A549 (cell line): ENCODE results near the gene EFCAB11. TPM values are rescaled to one million over a fixed set of nuclear protein-coding genes. Genes with fewer than 3 reads are reported as not detected.

Experiments used
- ATAC-seq, 2 experiments: fragments of 200-7000 bp in 1 of 2; fragments of >200 bp in 1 of 2; cut with Nextera tagmentation in 1 of 2; cut with Tn5 transposase in 1 of 2; 3 replicates each; pipeline versions ENCODE4 v1.8.0 to v1.9.1; 2018 to 2020; ENCODE audit warnings: mild to moderate bottlenecking in 1 of 2, moderate library complexity in 1 of 2
- CTCF ChIA-PET: fragments of 300-600 bp; sonication (Branson Sonifier 250); formaldehyde crosslinking; extraction: SDS; loops from one replicate; lab custom pipeline; 2021; ENCODE audit warnings: antibody characterized with exemption, inconsistent platforms; lab: Yijun Ruan, JAX
- POLR2A ChIA-PET: fragments of 350-600 bp; formaldehyde crosslinking; extraction: SDS; loops from one replicate; lab custom pipeline; 2021; ENCODE audit warnings: antibody characterized with exemption, inconsistent platforms; lab: Yijun Ruan, JAX
- DNase-seq, 2 experiments: peaks; one replicate each; pipeline versions ENCODE4 v3.0.0 to v3.0.0-alpha.2; 2011 to 2016; ENCODE audit warnings: low read depth in 1 of 2, low spot score in 1 of 2
- FAIRE-seq: peaks from 2 replicates; lab custom pipeline; 2011; peaks lifted over from hg19 to GRCh38; lab: Jason Lieb, UNC
- H3K27ac ChIP-seq, 2 experiments: fragments of >200 bp; sonication (Bioruptor Twin); formaldehyde crosslinking; 3 replicates each; pipeline ENCODE4 v1.5.1; 2016 to 2017
- H3K4me1 ChIP-seq: fragments of >200 bp; sonication (Bioruptor Twin); formaldehyde crosslinking; 3 replicates; pipeline ENCODE4 v1.6.1; 2016
- H3K4me2 ChIP-seq: fragments of >200 bp; sonication (Bioruptor Twin); formaldehyde crosslinking; 3 replicates; pipeline ENCODE4 v1.6.1; 2016
- H3K4me3 ChIP-seq: fragments of >200 bp; sonication (Bioruptor Twin); formaldehyde crosslinking; 3 replicates; pipeline ENCODE4 v1.5.1; 2016
- H3K9me3 ChIP-seq: fragments of >200 bp; sonication (Bioruptor Twin); formaldehyde crosslinking; 3 replicates; pipeline ENCODE4 v1.6.1; 2016
- CBX2 ChIP-seq: fragments of 200-600 bp; sonication (generic); IDR thresholded peaks from 2 replicates; pipeline ENCODE4 v1.6.1; 2016; ENCODE audit warnings: low read depth, mild to moderate bottlenecking, borderline replicate concordance
- CBX8 ChIP-seq: fragments of 200-600 bp; sonication (generic); IDR thresholded peaks from 2 replicates; pipeline ENCODE4 v1.6.1; 2016
- CHD2 ChIP-seq: fragments of 150-350 bp; IDR thresholded peaks from 2 replicates; pipeline ENCODE4 v1.6.1; 2014; ENCODE audit warnings: low read length; ENCODE audit not compliant: partially characterized antibody
- CHD4 ChIP-seq: fragments of 200-600 bp; sonication (generic); IDR thresholded peaks from 2 replicates; pipeline ENCODE4 v1.6.1; 2016; ENCODE audit warnings: antibody characterized with exemption, mild to moderate bottlenecking, borderline replicate concordance
- FOSB ChIP-seq: fragments of 250-450 bp; sonication (Bioruptor Pico); IDR thresholded peaks from 2 replicates; pipeline ENCODE4 v1.5.0; 2020; ENCODE audit warnings: mild to moderate bottlenecking, moderate library complexity
- FOSL2 ChIP-seq, 2 experiments: fragments of 450-650 bp in 1 of 2; fragments of >200 bp in 1 of 2; sonication (Bioruptor Twin) in 1 of 2; formaldehyde crosslinking; IDR thresholded peaks; 2 replicates each; pipeline versions ENCODE4 v1.5.0 to v1.6.1; 2016 to 2020; ENCODE audit warnings: mild to moderate bottlenecking in 1 of 2, moderate library complexity in 1 of 2
- FOXS1 ChIP-seq: fragments of 250-450 bp; sonication (Bioruptor Pico); IDR thresholded peaks from 2 replicates; pipeline ENCODE4 v1.5.0; 2020; ENCODE audit warnings: mild to moderate bottlenecking, moderate library complexity
- HDAC2 ChIP-seq: fragments of 200-600 bp; sonication (generic); IDR thresholded peaks from 2 replicates; pipeline ENCODE4 v1.6.1; 2016
- HOXA7 ChIP-seq: fragments of 250-450 bp; sonication (Bioruptor Pico); IDR thresholded peaks from 2 replicates; pipeline ENCODE4 v1.5.0; 2020; ENCODE audit warnings: mild to moderate bottlenecking, moderate library complexity
- HOXB13 ChIP-seq: fragments of 250-450 bp; sonication (Bioruptor Pico); IDR thresholded peaks from 2 replicates; pipeline ENCODE4 v1.5.0; 2020; ENCODE audit warnings: low read depth, mild to moderate bottlenecking, moderate library complexity
- HOXB5 ChIP-seq: fragments of 250-450 bp; sonication (Bioruptor Pico); IDR thresholded peaks from 2 replicates; pipeline ENCODE4 v1.5.0; 2020; ENCODE audit warnings: mild to moderate bottlenecking, moderate library complexity
- JUN ChIP-seq, 2 experiments: fragments of >200 bp; sonication (Bioruptor Twin); formaldehyde crosslinking; IDR thresholded peaks; 2 replicates in 1 of 2; 3 replicates in 1 of 2; pipeline ENCODE4 v1.6.1; 2016 to 2017
- KDM1A ChIP-seq: fragments of 200-600 bp; sonication (generic); IDR thresholded peaks from 2 replicates; pipeline ENCODE4 v1.6.1; 2016; ENCODE audit warnings: low read depth, mild to moderate bottlenecking
- KDM5A ChIP-seq: fragments of 200-600 bp; sonication (generic); IDR thresholded peaks from 2 replicates; pipeline ENCODE4 v1.6.1; 2016; ENCODE audit warnings: antibody characterized with exemption, mild to moderate bottlenecking
- MAFK ChIP-seq: fragments of 450-650 bp; IDR thresholded peaks from 2 replicates; pipeline ENCODE4 v1.6.1; 2014; ENCODE audit not compliant: partially characterized antibody
- MYC ChIP-seq: IDR thresholded peaks from 2 replicates; pipeline ENCODE4 v1.6.1; 2012; ENCODE audit warnings: mild to moderate bottlenecking, inconsistent platforms, low read length, improper control_type of control experiment, borderline replicate concordance
- NPAS2 ChIP-seq: fragments of 250-450 bp; sonication (Bioruptor Pico); IDR thresholded peaks from 2 replicates; pipeline ENCODE4 v1.8.0; 2022; ENCODE audit warnings: mild to moderate bottlenecking, moderate library complexity, borderline replicate concordance
- POLR2A ChIP-seq: IDR thresholded peaks from 2 replicates; pipeline ENCODE4 v1.6.1; 2012; ENCODE audit warnings: mild to moderate bottlenecking, low read length
- POLR2AphosphoS2 ChIP-seq: conservative IDR thresholded peaks from 2 replicates; pipeline ENCODE4 v1.6.1; 2012; ENCODE audit warnings: low read length, improper control_type of control experiment, inconsistent platforms
- RARB ChIP-seq: fragments of 250-450 bp; sonication (Bioruptor Pico); IDR thresholded peaks from 2 replicates; pipeline ENCODE4 v1.8.0; 2021; ENCODE audit warnings: mild to moderate bottlenecking, moderate library complexity
- RFX5 ChIP-seq: fragments of 450-650 bp; IDR thresholded peaks from 2 replicates; pipeline ENCODE4 v1.7.1; 2014; ENCODE audit warnings: antibody characterized with exemption, mild to moderate bottlenecking, moderate library complexity
- SREBF2 ChIP-seq: fragments of 450-650 bp; IDR thresholded peaks from 2 replicates; pipeline ENCODE4 v1.6.1; 2014; ENCODE audit warnings: mild to moderate bottlenecking, moderate library complexity
- TP53 ChIP-seq: fragments of 250-450 bp; sonication (Bioruptor Pico); IDR thresholded peaks from 2 replicates; pipeline ENCODE4 v1.5.0; 2021; ENCODE audit warnings: mild to moderate bottlenecking, moderate library complexity
- ZC3H11A ChIP-seq: fragments of 450-650 bp; IDR thresholded peaks from 2 replicates; pipeline ENCODE4 v1.6.1; 2014; ENCODE audit warnings: antibody characterized with exemption, mild to moderate bottlenecking
- WGBS: methylation state at CpG from one replicate; pipeline ENCODE4 v1.1.6; 2017; ENCODE audit errors: missing lambda C conversion rate; 5-methylcytosine and 5-hydroxymethylcytosine counted together
- polyA plus RNA-seq, 4 experiments: library from polyadenylated mRNA; depleted of rRNA in 3 of 4; stranded (reverse); fragments of >200 nt; fragmentation: RNase III in 1 of 4; extraction: RNeasy Plus Mini Kit Qiagen cat#74134 plus additional on column Dnase treatment in 1 of 4; gene quantifications; 2 replicates in 3 of 4; 3 replicates in 1 of 4; pipeline ENCODE4 v1.2.3, GENCODE V29; 2011 to 2017
- TF ChIP-seq, protein P1 (sequence below): fragments of 450-650 bp; IDR thresholded peaks from 2 replicates; pipeline ENCODE4 v1.6.1; 2014; ENCODE audit warnings: antibody characterized with exemption
- TF ChIP-seq, protein P2 (sequence below): IDR thresholded peaks from 2 replicates; pipeline ENCODE4 v1.6.1; 2012; ENCODE audit warnings: low read depth, borderline replicate concordance
- TF ChIP-seq, protein P3 (sequence below): fragments of 250-450 bp; sonication (Bioruptor Pico); IDR thresholded peaks from 2 replicates; pipeline ENCODE4 v1.5.0; 2021; ENCODE audit warnings: mild to moderate bottlenecking, moderate library complexity, borderline replicate concordance
- TF ChIP-seq, protein P4 (sequence below): IDR thresholded peaks from 2 replicates; pipeline ENCODE4 v1.6.1; 2012

Gene EFCAB11
- polyA plus RNA-seq, 2 of the 4 experiments (the other 2 are of a cell fraction), result 18.8 to 19.6 TPM

DNA sequence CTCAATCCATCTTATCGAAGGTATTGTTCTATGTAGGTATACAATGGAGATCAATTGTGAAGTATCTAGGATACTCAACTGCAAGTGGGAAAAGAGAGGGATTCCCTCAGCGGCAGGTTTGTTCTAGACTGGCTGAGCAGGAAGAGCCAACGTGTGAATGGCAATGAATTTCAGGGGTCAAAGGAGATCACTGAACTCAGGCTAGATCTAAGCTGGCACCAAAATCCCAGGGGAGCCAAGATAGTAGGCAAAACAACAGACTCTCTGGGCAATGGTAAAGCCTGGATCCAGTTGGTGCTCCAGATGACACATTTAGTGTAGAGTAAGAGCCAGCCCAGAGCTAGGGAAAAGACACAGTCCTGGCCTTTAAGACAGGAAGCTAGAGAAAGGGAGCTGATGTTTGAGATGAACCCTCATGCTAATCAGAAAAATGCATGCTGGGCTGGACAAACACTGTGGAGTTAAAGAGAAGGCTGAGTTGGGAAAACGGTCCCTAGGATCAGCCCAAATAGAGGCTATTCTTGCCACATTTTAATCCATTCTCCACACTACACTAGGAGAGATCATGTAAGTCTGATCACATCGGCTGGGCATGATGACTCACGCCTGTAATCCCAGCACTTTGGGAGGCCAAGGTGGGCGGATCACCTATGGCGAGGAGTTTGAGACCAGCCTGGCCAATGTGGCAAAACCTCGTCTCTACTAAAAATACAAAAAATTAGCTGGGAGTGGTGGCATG, 45.6 kb downstream of the EFCAB11 start:
- Histone ChIP-seq H3K9me3 (no peaks in the 10 kb centered on the region), H3K27ac (0 out of 6 replicates have a peak overlapping the region, but pooled peaks of 1 of the 2 experiments have one; percentile 1), H3K4me2 (no peak overlapping the region), H3K4me1 (peaks cover 31% of the 10 kb centered on the region), H3K4me3 (no peak overlapping the region)
- 75% methylated on average over 9 of the region's 9 CpGs for WGBS
- FAIRE-seq, result no peak
- no peak for ATAC-seq
- TF ChIP-seq CHD2 (no peak), FOXS1 (no peak), TP53 (CRISPR knock-in tag) (no peak), HOXB5 (CRISPR knock-in tag) (no peak), FOSB (CRISPR knock-in tag) (no peak), MAFK (no peak), POLR2AphosphoS2 (no peak), RARB (CRISPR knock-in tag) (no peak), HOXA7 (CRISPR knock-in tag) (no peak), CBX8 (no peak), POLR2A (no peak), NPAS2 (CRISPR knock-in tag) (no peak), RFX5 (no peak), HOXB13 (CRISPR knock-in tag) (no peak), SREBF2 (no peak), KDM1A (no peak), HDAC2 (no peak), JUN (IDR thresholded peaks at IDR 0.05) (no peak)
- TF ChIP-seq, protein P1, sequence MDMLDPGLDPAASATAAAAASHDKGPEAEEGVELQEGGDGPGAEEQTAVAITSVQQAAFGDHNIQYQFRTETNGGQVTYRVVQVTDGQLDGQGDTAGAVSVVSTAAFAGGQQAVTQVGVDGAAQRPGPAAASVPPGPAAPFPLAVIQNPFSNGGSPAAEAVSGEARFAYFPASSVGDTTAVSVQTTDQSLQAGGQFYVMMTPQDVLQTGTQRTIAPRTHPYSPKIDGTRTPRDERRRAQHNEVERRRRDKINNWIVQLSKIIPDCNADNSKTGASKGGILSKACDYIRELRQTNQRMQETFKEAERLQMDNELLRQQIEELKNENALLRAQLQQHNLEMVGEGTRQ, result no peak
- TF ChIP-seq, protein P2, sequence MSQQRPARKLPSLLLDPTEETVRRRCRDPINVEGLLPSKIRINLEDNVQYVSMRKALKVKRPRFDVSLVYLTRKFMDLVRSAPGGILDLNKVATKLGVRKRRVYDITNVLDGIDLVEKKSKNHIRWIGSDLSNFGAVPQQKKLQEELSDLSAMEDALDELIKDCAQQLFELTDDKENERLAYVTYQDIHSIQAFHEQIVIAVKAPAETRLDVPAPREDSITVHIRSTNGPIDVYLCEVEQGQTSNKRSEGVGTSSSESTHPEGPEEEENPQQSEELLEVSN, result no peak
- TF ChIP-seq, all 56 proteins: peak for 0
- DNase-seq, result no peak
- ChIA-PET CTCF (interaction anchor here (0.6 kb wide), 1 partner anchor 109 kb away, joined by 5 read pairs; no protein-coding TSS in a partner anchor), POLR2A (no interaction called here)

DNA sequence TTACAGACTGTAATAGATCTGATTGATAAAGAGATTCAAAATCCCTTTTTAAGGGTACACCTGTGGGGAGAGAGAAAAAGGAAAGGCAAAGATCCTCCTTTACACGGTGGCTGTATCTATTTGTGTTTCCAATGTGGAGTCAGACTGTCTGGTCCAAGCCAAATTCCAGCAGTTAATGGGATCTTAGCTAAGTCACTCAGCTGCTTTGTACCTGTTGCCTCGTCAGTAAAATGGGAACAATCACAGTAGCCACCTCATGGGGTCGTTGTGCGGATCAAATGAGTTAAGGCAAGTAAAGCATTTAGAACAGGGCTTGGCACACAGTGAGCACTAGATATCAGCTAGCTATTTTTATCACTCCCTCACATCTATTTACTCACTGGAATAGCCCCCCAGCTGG, 46.9 kb downstream of the EFCAB11 start:
- no peak overlapping the region for H3K4me2 ChIP-seq
- ChIA-PET CTCF (interaction anchor here (1.1 kb wide), 1 partner anchor 880 kb away, joined by 4 read pairs; no protein-coding TSS in a partner anchor), POLR2A (no interaction called here)
- FAIRE-seq (no peak), ATAC-seq (no peak), DNase-seq (no peak)
- TF ChIP-seq ZC3H11A (no peak), KDM5A (no peak), FOSL2 (IDR thresholded peaks at IDR 0.05) (no peak), FOSL2 (CRISPR knock-in tag; IDR thresholded peaks at IDR 0.05) (no peak), TP53 (CRISPR knock-in tag) (no peak), MYC (no peak), CBX2 (no peak), RFX5 (no peak), POLR2AphosphoS2 (no peak), HOXA7 (CRISPR knock-in tag) (no peak), CHD4 (no peak)
- TF ChIP-seq, protein P3, sequence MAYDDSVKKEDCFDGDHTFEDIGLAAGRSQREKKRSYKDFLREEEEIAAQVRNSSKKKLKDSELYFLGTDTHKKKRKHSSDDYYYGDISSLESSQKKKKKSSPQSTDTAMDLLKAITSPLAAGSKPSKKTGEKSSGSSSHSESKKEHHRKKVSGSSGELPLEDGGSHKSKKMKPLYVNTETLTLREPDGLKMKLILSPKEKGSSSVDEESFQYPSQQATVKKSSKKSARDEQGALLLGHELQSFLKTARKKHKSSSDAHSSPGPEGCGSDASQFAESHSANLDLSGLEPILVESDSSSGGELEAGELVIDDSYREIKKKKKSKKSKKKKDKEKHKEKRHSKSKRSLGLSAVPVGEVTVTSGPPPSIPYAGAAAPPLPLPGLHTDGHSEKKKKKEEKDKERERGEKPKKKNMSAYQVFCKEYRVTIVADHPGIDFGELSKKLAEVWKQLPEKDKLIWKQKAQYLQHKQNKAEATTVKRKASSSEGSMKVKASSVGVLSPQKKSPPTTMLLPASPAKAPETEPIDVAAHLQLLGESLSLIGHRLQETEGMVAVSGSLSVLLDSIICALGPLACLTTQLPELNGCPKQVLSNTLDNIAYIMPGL (CRISPR knock-in tag), result no peak
- TF ChIP-seq, protein P4, sequence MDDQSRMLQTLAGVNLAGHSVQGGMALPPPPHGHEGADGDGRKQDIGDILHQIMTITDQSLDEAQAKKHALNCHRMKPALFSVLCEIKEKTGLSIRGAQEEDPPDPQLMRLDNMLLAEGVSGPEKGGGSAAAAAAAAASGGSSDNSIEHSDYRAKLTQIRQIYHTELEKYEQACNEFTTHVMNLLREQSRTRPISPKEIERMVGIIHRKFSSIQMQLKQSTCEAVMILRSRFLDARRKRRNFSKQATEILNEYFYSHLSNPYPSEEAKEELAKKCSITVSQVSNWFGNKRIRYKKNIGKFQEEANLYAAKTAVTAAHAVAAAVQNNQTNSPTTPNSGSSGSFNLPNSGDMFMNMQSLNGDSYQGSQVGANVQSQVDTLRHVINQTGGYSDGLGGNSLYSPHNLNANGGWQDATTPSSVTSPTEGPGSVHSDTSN, result no peak
- no peak overlapping the region for H3K4me3 ChIP-seq
- H3K27ac ChIP-seq, result no peak overlapping the region
- 82% methylated on average over 4 of the region's 4 CpGs for WGBS
- peaks cover 22% of the 10 kb centered on the region for H3K4me1 ChIP-seq
- no peaks in the 10 kb centered on the region for H3K9me3 ChIP-seq
